K562 (cell line): ENCODE measurements around the gene ATXN7L1. TPM values are rescaled to one million over a fixed set of nuclear protein-coding genes. Genes with fewer than 3 reads are reported as not detected.

Source experiments
- ATAC-seq: fragments of 200-7000 bp; cut with Tn5 transposase; 3 replicates; pipeline ENCODE4 v1.9.1; 2020; ENCODE audit warnings: moderate library complexity
- BruUV-seq: library from RNA; stranded (reverse); fragments of 400-500 nt; replicated peaks from 2 replicates; lab custom pipeline; 2021; lab: Mats Ljungman, UMichigan
- CTCF ChIA-PET: fragments of 300-600 bp; formaldehyde crosslinking; extraction: SDS; loops from one replicate; lab custom pipeline; 2021; ENCODE audit warnings: low intra/inter-chr PET ratio; lab: Yijun Ruan, JAX
- POLR2A ChIA-PET: fragments of 300-600, 350-650 bp; sonication (Branson Sonifier 250); formaldehyde crosslinking; extraction: SDS; loops from one replicate; lab custom pipeline; 2021; ENCODE audit warnings: antibody characterized with exemption, inconsistent platforms; lab: Yijun Ruan, JAX
- DNase-seq, 4 experiments: peaks; one replicate each; pipeline versions ENCODE4 v3.0.0 to v3.0.0-alpha.2; 2011 to 2018; ENCODE audit warnings: low spot score in 3 of 4, mixed read lengths in 3 of 4; ENCODE audit errors: extremely low read depth in 1 of 4
- FAIRE-seq: peaks from 2 replicates; lab custom pipeline; 2011; peaks lifted over from hg19 to GRCh38; lab: Jason Lieb, UNC
- H2AFZ ChIP-seq: 2 replicates; pipeline ENCODE4 v1.6.0; 2011; ENCODE audit warnings: low read depth, low read length, control low read depth, inconsistent platforms
- H3K27ac ChIP-seq: fragments of 200-600 bp; 3 replicates; pipeline ENCODE4 v1.8.0; 2011; ENCODE audit warnings: low read depth, mild to moderate bottlenecking, control low read depth, inconsistent platforms, low read length, moderate library complexity, mixed read lengths; ENCODE audit errors: extremely low read depth
- H3K27me3 ChIP-seq, 2 experiments: fragments of 300-600 bp in 1 of 2; 2 replicates in 1 of 2; 3 replicates in 1 of 2; pipeline versions ENCODE4 v1.6.0 to v1.8.0; 2011; ENCODE audit warnings: inconsistent platforms in 2 of 2, low read length in 2 of 2, mild to moderate bottlenecking in 1 of 2, mixed read lengths in 1 of 2, moderate library complexity in 1 of 2; ENCODE audit not compliant: control insufficient read depth in 2 of 2, insufficient read depth in 2 of 2
- H3K36me3 ChIP-seq: fragments of 300-600 bp; 3 replicates; pipeline ENCODE4 v1.8.0; 2011; ENCODE audit warnings: mild to moderate bottlenecking, low read length, inconsistent platforms; ENCODE audit not compliant: control insufficient read depth, insufficient read depth
- H3K4me1 ChIP-seq, 2 experiments: fragments of 200-600 bp in 1 of 2; replicated peaks in 1 of 2; 2 replicates in 1 of 2; 3 replicates in 1 of 2; pipeline versions ENCODE4 v1.5.1 to v1.8.0; 2011; ENCODE audit warnings: inconsistent platforms in 2 of 2, low read length in 2 of 2, mild to moderate bottlenecking in 1 of 2, mixed read lengths in 1 of 2, moderate library complexity in 1 of 2; ENCODE audit not compliant: control insufficient read depth in 2 of 2, insufficient read depth in 2 of 2
- H3K4me2 ChIP-seq: 2 replicates; pipeline ENCODE4 v1.6.1; 2011; ENCODE audit warnings: low read length, control low read depth, inconsistent platforms, mixed read lengths; ENCODE audit not compliant: insufficient read depth
- H3K4me3 ChIP-seq: fragments of 200-600 bp; sonication (generic), shearing (Covaris generic); 2 replicates; pipeline ENCODE4 v1.5.1; 2016; ENCODE audit warnings: control low read depth, inconsistent platforms
- H3K79me2 ChIP-seq: fragments of 200-600 bp; 3 replicates; pipeline ENCODE4 v1.8.0; 2011; ENCODE audit warnings: low read length, inconsistent platforms; ENCODE audit not compliant: control insufficient read depth, insufficient read depth
- H3K9ac ChIP-seq, 2 experiments: 2 replicates each; pipeline versions ENCODE4 v1.6.0 to v1.6.1; 2011; ENCODE audit warnings: low read depth in 2 of 2, low read length in 2 of 2, control low read depth in 1 of 2, inconsistent platforms in 1 of 2, mild to moderate bottlenecking in 1 of 2, mixed read lengths in 1 of 2; ENCODE audit not compliant: insufficient read depth in 1 of 2
- H3K9me1 ChIP-seq: one replicate; pipeline ENCODE4 v1.6.0; 2011; ENCODE audit warnings: inconsistent platforms, mild to moderate bottlenecking, low read length, moderate library complexity; ENCODE audit not compliant: control insufficient read depth, insufficient read depth
- H3K9me3 ChIP-seq: replicated peaks from 2 replicates; pipeline ENCODE4 v1.5.1; 2011; ENCODE audit warnings: low read depth, low read length, inconsistent platforms; ENCODE audit not compliant: control insufficient read depth, insufficient read depth
- H4K20me1 ChIP-seq: replicated peaks from 2 replicates; pipeline ENCODE4 v1.6.1; 2011; ENCODE audit warnings: low read length, inconsistent platforms, mixed read lengths; ENCODE audit not compliant: control insufficient read depth, insufficient read depth
- BMI1 ChIP-seq: fragments of 150-350 bp; IDR thresholded peaks from 2 replicates; pipeline ENCODE4 v1.6.1; 2014; ENCODE audit warnings: low read length
- CREM ChIP-seq: IDR thresholded peaks from 2 replicates; pipeline ENCODE4 v1.6.1; 2014; ENCODE audit warnings: antibody characterized with exemption, low read depth
- RFX1 ChIP-seq: fragments of 450-650 bp; IDR thresholded peaks from 2 replicates; pipeline ENCODE4 v1.6.1; 2016; ENCODE audit warnings: mild to moderate bottlenecking, moderate library complexity
- XRCC4 ChIP-seq: IDR thresholded peaks from one replicate; pipeline ENCODE4 v1.6.1; 2011; ENCODE audit not compliant: insufficient read depth, insufficient read length; ENCODE audit errors: extremely low read depth
- ZFP30 ChIP-seq: fragments of 250-450 bp; sonication (Bioruptor Pico); IDR thresholded peaks from 2 replicates; pipeline ENCODE4 v1.8.0; 2022; ENCODE audit warnings: moderate library complexity, mild to moderate bottlenecking, inconsistent platforms, borderline replicate concordance
- whole genome bisulfite sequencing: fragments of 100-300 bp; shearing (Covaris generic); methylation state at CpG from one replicate; pipeline ENCODE4 v1.1.6; 2016; ENCODE audit warnings: low coverage, mixed read lengths; ENCODE audit not compliant: insufficient coverage; ENCODE audit errors: missing lambda C conversion rate; 5-methylcytosine and 5-hydroxymethylcytosine counted together
- in situ Hi-C: fragments of 300-500 bp; cut with MboI; formaldehyde crosslinking; loops from 4 replicates; pipeline ENCODE4 v1.15.0; 2018; ENCODE audit warnings: inconsistent platforms, mixed read lengths
- intact Hi-C: fragments of 100-400 bp; cut with micrococcal nuclease; formaldehyde crosslinking; loops from 2 replicates; pipeline ENCODE4 v1.14.2; 2022
- polyA plus RNA-seq, 8 experiments: library from polyadenylated mRNA; depleted of rRNA in 4 of 8; stranded (reverse) in 5 of 8; unstranded in 3 of 8; fragments of >200 nt; fragmentation: Nextera tagmentation in 2 of 8; fragmentation: Illumina TruSeq in 1 of 8; extraction: Ambion mirVana in 2 of 8; extraction: Trizol in 1 of 8; gene quantifications; 2 replicates each; pipeline versions ENCODE4 v1.2.1 to v1.2.3, GENCODE V29; 2011 to 2014; ENCODE audit warnings: inconsistent platforms in 1 of 8, missing spikeins in 1 of 8
- total RNA-seq, 7 experiments: library from RNA; depleted of rRNA in 6 of 7; stranded (reverse); fragments of >200 nt in 6 of 7; fragmentation: Illumina TruSeq in 2 of 7; extraction: Trizol in 2 of 7; gene quantifications; 2 replicates each; pipeline versions ENCODE4 v1.2.1 to v1.2.3, GENCODE V29; 2011 to 2021; ENCODE audit warnings: low replicate concordance in 1 of 7
- TF ChIP-seq, protein P1 (sequence below): fragments of 450-650 bp; formaldehyde crosslinking; IDR thresholded peaks from 2 replicates; pipeline ENCODE4 v1.4.0; 2020; ENCODE audit warnings: mild to moderate bottlenecking, mixed read lengths
- TF ChIP-seq, protein P2 (sequence below): sonication (generic); formaldehyde crosslinking; IDR thresholded peaks from 2 replicates; pipeline ENCODE4 v1.8.1; 2023; ENCODE audit warnings: mild to moderate bottlenecking, missing genetic modification reagents
- TF ChIP-seq, protein P3 (sequence below): sonication (generic); formaldehyde crosslinking; IDR thresholded peaks from 2 replicates; pipeline ENCODE4 v1.8.0; 2022; ENCODE audit warnings: mild to moderate bottlenecking, missing genetic modification reagents
- TF ChIP-seq, protein P4 (sequence below), 2 experiments: fragments of 450-650 bp; IDR thresholded peaks; 2 replicates each; pipeline ENCODE4 v1.6.1; 2018; ENCODE audit warnings: mild to moderate bottlenecking in 2 of 2, low read depth in 1 of 2; ENCODE audit not compliant: partially characterized antibody in 2 of 2

Gene ATXN7L1
- total and polyA plus RNA-seq, 9 of the 15 experiments (the other 6 are each of a cell fraction or from before 2014, with no cell fraction given): 6.6 to 13.7 (median 10.7) TPM

DNA sequence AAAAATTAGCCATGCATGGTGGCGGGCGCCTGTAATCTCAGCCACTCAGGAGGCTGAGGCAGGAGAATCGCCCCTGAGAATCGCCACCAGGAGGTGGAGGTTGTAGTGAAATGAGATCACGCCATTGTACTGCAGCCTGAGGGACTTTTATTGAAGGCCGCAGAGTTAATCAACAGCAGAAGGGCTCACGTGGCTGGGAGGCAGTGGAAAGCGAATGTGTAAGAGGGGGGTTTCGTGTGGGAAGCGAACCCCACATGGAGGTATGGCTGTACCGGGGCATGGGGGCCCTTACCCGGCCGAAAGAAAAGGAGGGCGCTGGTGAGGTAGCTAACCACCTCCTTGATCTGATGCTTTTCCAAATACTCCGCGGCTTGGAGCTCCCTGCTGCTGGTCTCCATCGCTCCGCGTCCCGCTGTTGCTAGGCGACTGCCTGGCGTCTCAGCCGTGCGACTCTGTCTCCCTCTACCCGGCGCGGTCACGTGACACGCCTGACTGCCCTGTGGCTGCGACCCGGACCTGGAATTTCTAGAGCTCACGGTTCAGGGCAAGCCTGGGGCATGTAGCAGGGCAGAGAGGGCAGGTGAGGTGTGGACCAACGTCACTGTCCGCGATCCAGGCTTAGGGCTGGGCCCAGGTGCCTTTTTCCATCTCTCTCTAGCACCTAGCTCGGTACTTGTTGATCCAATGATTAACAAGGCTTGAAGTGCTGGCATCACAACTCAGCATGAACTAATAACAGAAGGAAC is 295.2 kb downstream of the ATXN7L1 start, which contains the start of gene EFCAB10:
TSS of gene EFCAB10 (minus strand) at position 428 of the 746 bp plus-strand sequence. CDS start at position 398, 30 bp downstream.
- peaks cover 13% of the 10 kb centered on the region; the same call in 1 of the 2 replicates for H3K9me3 ChIP-seq
- no peak within 1 kb of the TSS for H3K27ac ChIP-seq
- WGBS: 78% methylated on average over 36 of the region's 36 CpGs
- no peak for DNase-seq
- ChIA-PET POLR2A (no interaction called here), CTCF (no interaction called here)
- H3K27me3 ChIP-seq: no peaks in the 10 kb centered on the region
- H3K4me2 ChIP-seq: no peak within 1 kb of the TSS
- intact Hi-C loops (no loop called here), in situ Hi-C loops (no loop called here)
- no TSS peak for BruUV-seq
- H3K79me2 ChIP-seq: no peaks in the 10 kb centered on the region
- TF ChIP-seq BMI1 (no peak), ZFP30 (CRISPR knock-in tag) (no peak), RFX1 (peak; percentile 21; the same call in 1 of the 2 replicates), XRCC4 (no peak), CREM (no peak)
- TF ChIP-seq, protein P1, sequence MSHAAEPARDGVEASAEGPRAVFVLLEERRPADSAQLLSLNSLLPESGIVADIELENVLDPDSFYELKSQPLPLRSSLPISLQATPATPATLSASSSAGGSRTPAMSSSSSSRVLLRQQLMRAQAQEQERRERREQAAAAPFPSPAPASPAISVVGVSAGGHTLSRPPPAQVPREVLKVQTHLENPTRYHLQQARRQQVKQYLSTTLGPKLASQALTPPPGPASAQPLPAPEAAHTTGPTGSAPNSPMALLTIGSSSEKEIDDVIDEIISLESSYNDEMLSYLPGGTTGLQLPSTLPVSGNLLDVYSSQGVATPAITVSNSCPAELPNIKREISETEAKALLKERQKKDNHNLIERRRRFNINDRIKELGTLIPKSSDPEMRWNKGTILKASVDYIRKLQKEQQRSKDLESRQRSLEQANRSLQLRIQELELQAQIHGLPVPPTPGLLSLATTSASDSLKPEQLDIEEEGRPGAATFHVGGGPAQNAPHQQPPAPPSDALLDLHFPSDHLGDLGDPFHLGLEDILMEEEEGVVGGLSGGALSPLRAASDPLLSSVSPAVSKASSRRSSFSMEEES (CRISPR knock-in tag): peak; percentile 55
- TF ChIP-seq, protein P2, sequence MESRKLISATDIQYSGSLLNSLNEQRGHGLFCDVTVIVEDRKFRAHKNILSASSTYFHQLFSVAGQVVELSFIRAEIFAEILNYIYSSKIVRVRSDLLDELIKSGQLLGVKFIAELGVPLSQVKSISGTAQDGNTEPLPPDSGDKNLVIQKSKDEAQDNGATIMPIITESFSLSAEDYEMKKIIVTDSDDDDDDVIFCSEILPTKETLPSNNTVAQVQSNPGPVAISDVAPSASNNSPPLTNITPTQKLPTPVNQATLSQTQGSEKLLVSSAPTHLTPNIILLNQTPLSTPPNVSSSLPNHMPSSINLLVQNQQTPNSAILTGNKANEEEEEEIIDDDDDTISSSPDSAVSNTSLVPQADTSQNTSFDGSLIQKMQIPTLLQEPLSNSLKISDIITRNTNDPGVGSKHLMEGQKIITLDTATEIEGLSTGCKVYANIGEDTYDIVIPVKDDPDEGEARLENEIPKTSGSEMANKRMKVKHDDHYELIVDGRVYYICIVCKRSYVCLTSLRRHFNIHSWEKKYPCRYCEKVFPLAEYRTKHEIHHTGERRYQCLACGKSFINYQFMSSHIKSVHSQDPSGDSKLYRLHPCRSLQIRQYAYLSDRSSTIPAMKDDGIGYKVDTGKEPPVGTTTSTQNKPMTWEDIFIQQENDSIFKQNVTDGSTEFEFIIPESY (CRISPR knock-in tag): peak; percentile 80
- TF ChIP-seq, protein P3, sequence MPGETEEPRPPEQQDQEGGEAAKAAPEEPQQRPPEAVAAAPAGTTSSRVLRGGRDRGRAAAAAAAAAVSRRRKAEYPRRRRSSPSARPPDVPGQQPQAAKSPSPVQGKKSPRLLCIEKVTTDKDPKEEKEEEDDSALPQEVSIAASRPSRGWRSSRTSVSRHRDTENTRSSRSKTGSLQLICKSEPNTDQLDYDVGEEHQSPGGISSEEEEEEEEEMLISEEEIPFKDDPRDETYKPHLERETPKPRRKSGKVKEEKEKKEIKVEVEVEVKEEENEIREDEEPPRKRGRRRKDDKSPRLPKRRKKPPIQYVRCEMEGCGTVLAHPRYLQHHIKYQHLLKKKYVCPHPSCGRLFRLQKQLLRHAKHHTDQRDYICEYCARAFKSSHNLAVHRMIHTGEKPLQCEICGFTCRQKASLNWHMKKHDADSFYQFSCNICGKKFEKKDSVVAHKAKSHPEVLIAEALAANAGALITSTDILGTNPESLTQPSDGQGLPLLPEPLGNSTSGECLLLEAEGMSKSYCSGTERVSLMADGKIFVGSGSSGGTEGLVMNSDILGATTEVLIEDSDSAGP (CRISPR knock-in tag): no peak
- TF ChIP-seq, protein P4, sequence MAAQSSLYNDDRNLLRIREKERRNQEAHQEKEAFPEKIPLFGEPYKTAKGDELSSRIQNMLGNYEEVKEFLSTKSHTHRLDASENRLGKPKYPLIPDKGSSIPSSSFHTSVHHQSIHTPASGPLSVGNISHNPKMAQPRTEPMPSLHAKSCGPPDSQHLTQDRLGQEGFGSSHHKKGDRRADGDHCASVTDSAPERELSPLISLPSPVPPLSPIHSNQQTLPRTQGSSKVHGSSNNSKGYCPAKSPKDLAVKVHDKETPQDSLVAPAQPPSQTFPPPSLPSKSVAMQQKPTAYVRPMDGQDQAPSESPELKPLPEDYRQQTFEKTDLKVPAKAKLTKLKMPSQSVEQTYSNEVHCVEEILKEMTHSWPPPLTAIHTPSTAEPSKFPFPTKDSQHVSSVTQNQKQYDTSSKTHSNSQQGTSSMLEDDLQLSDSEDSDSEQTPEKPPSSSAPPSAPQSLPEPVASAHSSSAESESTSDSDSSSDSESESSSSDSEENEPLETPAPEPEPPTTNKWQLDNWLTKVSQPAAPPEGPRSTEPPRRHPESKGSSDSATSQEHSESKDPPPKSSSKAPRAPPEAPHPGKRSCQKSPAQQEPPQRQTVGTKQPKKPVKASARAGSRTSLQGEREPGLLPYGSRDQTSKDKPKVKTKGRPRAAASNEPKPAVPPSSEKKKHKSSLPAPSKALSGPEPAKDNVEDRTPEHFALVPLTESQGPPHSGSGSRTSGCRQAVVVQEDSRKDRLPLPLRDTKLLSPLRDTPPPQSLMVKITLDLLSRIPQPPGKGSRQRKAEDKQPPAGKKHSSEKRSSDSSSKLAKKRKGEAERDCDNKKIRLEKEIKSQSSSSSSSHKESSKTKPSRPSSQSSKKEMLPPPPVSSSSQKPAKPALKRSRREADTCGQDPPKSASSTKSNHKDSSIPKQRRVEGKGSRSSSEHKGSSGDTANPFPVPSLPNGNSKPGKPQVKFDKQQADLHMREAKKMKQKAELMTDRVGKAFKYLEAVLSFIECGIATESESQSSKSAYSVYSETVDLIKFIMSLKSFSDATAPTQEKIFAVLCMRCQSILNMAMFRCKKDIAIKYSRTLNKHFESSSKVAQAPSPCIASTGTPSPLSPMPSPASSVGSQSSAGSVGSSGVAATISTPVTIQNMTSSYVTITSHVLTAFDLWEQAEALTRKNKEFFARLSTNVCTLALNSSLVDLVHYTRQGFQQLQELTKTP (IDR thresholded peaks at IDR 0.05; ENCODE audit: low read depth in 1 of 2, partially characterized antibody in 2 of 2): no peak
- no peak for FAIRE-seq
- H2AFZ ChIP-seq: no peak within 1 kb of the TSS
- no peak within 1 kb of the TSS for H3K4me3 ChIP-seq
- no peak for ATAC-seq
- H3K9ac ChIP-seq: no peak within 1 kb of the TSS
- H3K36me3 ChIP-seq: no peaks in the 10 kb centered on the region
- no peaks in the 10 kb centered on the region for H3K9me1 ChIP-seq
- peaks cover 3 to 10% of the 10 kb centered on the region in 2 experiments; a peak in 3 of 5 replicates for H3K4me1 ChIP-seq
- H4K20me1 ChIP-seq: no peaks in the 10 kb centered on the region
